Neutrophil (primary cell): ENCODE data around the gene PAPOLA.

Source experiments
- H3K27ac ChIP-seq: fragments of 200-600 bp; sonication (generic); 2 replicates; pipeline ENCODE4 v1.5.1; 2016; ENCODE audit warnings: mild to moderate bottlenecking, moderate library complexity
- H3K27me3 ChIP-seq: fragments of 200-600 bp; sonication (generic); 2 replicates; pipeline ENCODE4 v1.6.0; 2016; ENCODE audit warnings: mild to moderate bottlenecking
- H3K36me3 ChIP-seq: fragments of 200-600 bp; sonication (generic); 2 replicates; pipeline ENCODE4 v1.5.1; 2017
- H3K4me1 ChIP-seq, 2 experiments: fragments of 200-600 bp in 1 of 2; sonication (generic) in 1 of 2; 1 replicate in 1 of 2; 2 replicates in 1 of 2; pipeline versions ENCODE4 v1.5.1 to v1.6.1; 2013 to 2016; ENCODE audit warnings: low read depth in 1 of 2, low read length in 1 of 2, mild to moderate bottlenecking in 1 of 2, moderate library complexity in 1 of 2; ENCODE audit not compliant: control insufficient read depth in 1 of 2, insufficient read depth in 1 of 2
- H3K4me3 ChIP-seq, 2 experiments: fragments of 200-600 bp in 1 of 2; sonication (generic) in 1 of 2; 1 replicate in 1 of 2; 2 replicates in 1 of 2; pipeline ENCODE4 v1.5.1; 2013 to 2016; ENCODE audit warnings: low read depth in 1 of 2, low read length in 1 of 2, mild to moderate bottlenecking in 1 of 2, moderate library complexity in 1 of 2
- H3K9me3 ChIP-seq: fragments of 200-600 bp; sonication (generic); 2 replicates; pipeline ENCODE4 v1.5.1; 2016
- CTCF ChIP-seq: fragments of 200-600 bp; sonication (generic); IDR thresholded peaks from 2 replicates; pipeline ENCODE4 v1.5.1; 2016; ENCODE audit warnings: antibody characterized with exemption

The PAPOLA gene

GRCh38 chr14:96574171-96574632 is 72.0 kb downstream of the PAPOLA start:
- no peak overlapping the region for H3K4me3 ChIP-seq
- H3K27ac ChIP-seq: no peak overlapping the region
- no peak for TF ChIP-seq CTCF
- H3K27me3 ChIP-seq: no peaks in the 10 kb centered on the region
- peaks cover 26% of the 10 kb centered on the region for H3K36me3 ChIP-seq
- no peaks in the 10 kb centered on the region for H3K4me1 ChIP-seq
- no peaks in the 10 kb centered on the region for H3K9me3 ChIP-seq

- peaks cover 20% of the 10 kb centered on the region for H3K36me3 ChIP-seq
- no peaks in the 10 kb centered on the region for H3K4me1 ChIP-seq
- no peak overlapping the region for H3K4me3 ChIP-seq
- no peak overlapping the region for H3K27ac ChIP-seq
- H3K27me3 ChIP-seq: no peaks in the 10 kb centered on the region
- no peaks in the 10 kb centered on the region for H3K9me3 ChIP-seq
- no peak for TF ChIP-seq CTCF
Measured at GRCh38 chr14:96574633-96575632, 72.8 kb downstream of the PAPOLA start.

- Histone ChIP-seq H3K27me3 (no peaks in the 10 kb centered on the region), H3K4me3 (no peak overlapping the region), H3K9me3 (no peaks in the 10 kb centered on the region), H3K27ac (no peak overlapping the region), H3K4me1 (no peaks in the 10 kb centered on the region), H3K36me3 (peaks cover 20% of the 10 kb centered on the region)
- TF ChIP-seq CTCF: no peak
Measured at GRCh38 chr14:96576359-96576758, 74.2 kb downstream of the PAPOLA start.

- no peak overlapping the region for H3K27ac ChIP-seq
- H3K36me3 ChIP-seq: peaks cover 20% of the 10 kb centered on the region
- no peak for TF ChIP-seq CTCF
- no peak overlapping the region for H3K4me3 ChIP-seq
- H3K27me3 ChIP-seq: no peaks in the 10 kb centered on the region
- no peaks in the 10 kb centered on the region for H3K9me3 ChIP-seq
- H3K4me1 ChIP-seq: no peaks in the 10 kb centered on the region
Measured at GRCh38 chr14:96576937-96577336, 74.8 kb downstream of the PAPOLA start.

GRCh38 chr14:96578619-96579018 is 76.4 kb downstream of the PAPOLA start:
- H3K9me3 ChIP-seq: no peaks in the 10 kb centered on the region
- TF ChIP-seq CTCF: no peak
- no peaks in the 10 kb centered on the region for H3K4me1 ChIP-seq
- no peak overlapping the region for H3K27ac ChIP-seq
- H3K36me3 ChIP-seq: peaks cover 8% of the 10 kb centered on the region
- H3K4me3 ChIP-seq: no peak overlapping the region
- peaks cover 12% of the 10 kb centered on the region for H3K27me3 ChIP-seq
